Measurements from ENCODE around the gene EIF2AK2. TPM values are rescaled to one million over a fixed set of nuclear protein-coding genes. Genes with fewer than 3 reads are reported as not detected.

Gene EIF2AK2
- total RNA-seq, 1 donor from 2014 or later, result 66.7 TPM

- Mint-ChIP-seq H3K9me3 (no peaks in the 10 kb centered on the region), H3K27ac (no peak overlapping the region), H3K27me3 (ENCODE audit: low read depth) (no peaks in the 10 kb centered on the region), H3K36me3 (peaks cover 51% of the 10 kb centered on the region), H3K4me3 (no peak overlapping the region), H3K4me1 (no peaks in the 10 kb centered on the region)
- DNase-seq (ENCODE audit: low spot score in 2 of 2, unreplicated experiment in 2 of 2), result no peak
- no peak for TF ChIP-seq CTCF (IDR thresholded peaks at IDR 0.05; ENCODE audit: unreplicated experiment)
Measured at GRCh38 chr2:37105150-37105549, 51.6 kb downstream of the EIF2AK2 start.

- Mint-ChIP-seq H3K4me1 (no peaks in the 10 kb centered on the region), H3K27ac (no peak overlapping the region), H3K9me3 (no peaks in the 10 kb centered on the region), H3K36me3 (peaks cover 54% of the 10 kb centered on the region), H3K27me3 (ENCODE audit: low read depth) (no peaks in the 10 kb centered on the region), H3K4me3 (no peak overlapping the region)
- no peak for DNase-seq (ENCODE audit: low spot score in 2 of 2, unreplicated experiment in 2 of 2)
- TF ChIP-seq CTCF (IDR thresholded peaks at IDR 0.05; ENCODE audit: unreplicated experiment), result no peak
Measured at GRCh38 chr2:37104178-37104577, 52.6 kb downstream of the EIF2AK2 start.

GRCh38 chr2:37102588-37102987 is 54.2 kb downstream of the EIF2AK2 start:
- DNase-seq (ENCODE audit: low spot score in 2 of 2, unreplicated experiment in 2 of 2), result no peak
- H3K36me3 Mint-ChIP-seq, result peaks cover 43% of the 10 kb centered on the region
- H3K27me3 Mint-ChIP-seq (ENCODE audit: low read depth), result no peaks in the 10 kb centered on the region
- no peak overlapping the region for H3K27ac Mint-ChIP-seq
- H3K4me1 Mint-ChIP-seq, result no peaks in the 10 kb centered on the region
- H3K4me3 Mint-ChIP-seq, result no peak overlapping the region
- TF ChIP-seq CTCF (IDR thresholded peaks at IDR 0.05; ENCODE audit: unreplicated experiment), result no peak
- no peaks in the 10 kb centered on the region for H3K9me3 Mint-ChIP-seq

GRCh38 chr2:37100054-37100453 is 56.7 kb downstream of the EIF2AK2 start:
- TF ChIP-seq CTCF (IDR thresholded peaks at IDR 0.05; ENCODE audit: unreplicated experiment), result no peak
- Mint-ChIP-seq H3K36me3 (peaks cover 33% of the 10 kb centered on the region), H3K27ac (no peak overlapping the region), H3K9me3 (no peaks in the 10 kb centered on the region), H3K4me3 (no peak overlapping the region), H3K4me1 (no peaks in the 10 kb centered on the region), H3K27me3 (ENCODE audit: low read depth) (no peaks in the 10 kb centered on the region)
- DNase-seq (ENCODE audit: low spot score in 2 of 2, unreplicated experiment in 2 of 2), result no peak

GRCh38 chr2:37098416-37099118 is 58.2 kb downstream of the EIF2AK2 start:
- peaks cover 32% of the 10 kb centered on the region for H3K36me3 Mint-ChIP-seq
- H3K27me3 Mint-ChIP-seq (ENCODE audit: low read depth), result no peaks in the 10 kb centered on the region
- no peaks in the 10 kb centered on the region for H3K4me1 Mint-ChIP-seq
- H3K27ac Mint-ChIP-seq, result no peak overlapping the region
- H3K4me3 Mint-ChIP-seq, result no peak overlapping the region
- TF ChIP-seq CTCF (IDR thresholded peaks at IDR 0.05; ENCODE audit: unreplicated experiment), result no peak
- H3K9me3 Mint-ChIP-seq, result no peaks in the 10 kb centered on the region
- no peak for DNase-seq (ENCODE audit: low spot score in 2 of 2, unreplicated experiment in 2 of 2)

Measured in mesothelial cell of epicardium (in vitro differentiated cells).